MM.1S (cell line): ENCODE data around the gene HSF2.

Experiments
- EZH2 ChIP-seq: fragments of 300-600 bp; sonication (generic); optimal IDR thresholded peaks from 2 replicates; pipeline ENCODE3; 2017; ENCODE audit warnings: low read depth, mild to moderate bottlenecking, antibody characterized with exemption, low read length, mixed read lengths
- EZH2phosphoT487 ChIP-seq: fragments of 300-600 bp; sonication (generic); IDR thresholded peaks from 2 replicates; pipeline ENCODE4 v1.6.1; 2018; ENCODE audit warnings: antibody characterized with exemption, low read length
- TF ChIP-seq, protein P1 (sequence below): fragments of 300-600 bp; sonication (generic); IDR thresholded peaks from 2 replicates; pipeline ENCODE4 v1.5.1; 2016; ENCODE audit warnings: antibody characterized with exemption, low read length, mixed read lengths

- no peak for TF ChIP-seq EZH2phosphoT487
- TF ChIP-seq, protein P1, sequence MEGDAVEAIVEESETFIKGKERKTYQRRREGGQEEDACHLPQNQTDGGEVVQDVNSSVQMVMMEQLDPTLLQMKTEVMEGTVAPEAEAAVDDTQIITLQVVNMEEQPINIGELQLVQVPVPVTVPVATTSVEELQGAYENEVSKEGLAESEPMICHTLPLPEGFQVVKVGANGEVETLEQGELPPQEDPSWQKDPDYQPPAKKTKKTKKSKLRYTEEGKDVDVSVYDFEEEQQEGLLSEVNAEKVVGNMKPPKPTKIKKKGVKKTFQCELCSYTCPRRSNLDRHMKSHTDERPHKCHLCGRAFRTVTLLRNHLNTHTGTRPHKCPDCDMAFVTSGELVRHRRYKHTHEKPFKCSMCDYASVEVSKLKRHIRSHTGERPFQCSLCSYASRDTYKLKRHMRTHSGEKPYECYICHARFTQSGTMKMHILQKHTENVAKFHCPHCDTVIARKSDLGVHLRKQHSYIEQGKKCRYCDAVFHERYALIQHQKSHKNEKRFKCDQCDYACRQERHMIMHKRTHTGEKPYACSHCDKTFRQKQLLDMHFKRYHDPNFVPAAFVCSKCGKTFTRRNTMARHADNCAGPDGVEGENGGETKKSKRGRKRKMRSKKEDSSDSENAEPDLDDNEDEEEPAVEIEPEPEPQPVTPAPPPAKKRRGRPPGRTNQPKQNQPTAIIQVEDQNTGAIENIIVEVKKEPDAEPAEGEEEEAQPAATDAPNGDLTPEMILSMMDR: no peak
- TF ChIP-seq EZH2: no peak
Observed at GRCh38 chr6:122392564-122393350, 6.7 kb upstream of the HSF2 start.
